HepG2 (cell line): ENCODE results near the gene STUB1. TPM values are rescaled to one million over a fixed set of nuclear protein-coding genes. Genes with fewer than 3 reads are reported as not detected.

Source experiments
- ATF3 ChIP-seq: sonication (generic); formaldehyde crosslinking; IDR thresholded peaks from 2 replicates; pipeline ENCODE4 v1.4.0; 2020; ENCODE audit warnings: missing genetic modification reagents
- CENPT ChIP-seq: sonication (generic); formaldehyde crosslinking; IDR thresholded peaks from 2 replicates; pipeline ENCODE4 v1.8.0; 2022; ENCODE audit warnings: low read depth, mild to moderate bottlenecking, moderate library complexity, missing genetic modification reagents
- HMG20A ChIP-seq: IDR thresholded peaks from 2 replicates; pipeline ENCODE4 v1.6.1; 2016; ENCODE audit warnings: borderline replicate concordance
- KLF9 ChIP-seq: IDR thresholded peaks from 2 replicates; pipeline ENCODE4 v1.6.1; 2016; ENCODE audit warnings: low read depth
- MED13 ChIP-seq: sonication (generic); formaldehyde crosslinking; IDR thresholded peaks from 2 replicates; pipeline ENCODE4 v1.5.0; 2020; ENCODE audit warnings: missing genetic modification reagents
- MIER2 ChIP-seq: IDR thresholded peaks from 2 replicates; pipeline ENCODE4 v1.6.1; 2016; ENCODE audit warnings: missing biosample characterization, missing genetic modification reagents
- NFIC ChIP-seq: IDR thresholded peaks from 2 replicates; pipeline ENCODE4 v1.6.1; 2012; ENCODE audit warnings: mild to moderate bottlenecking, low read length, inconsistent platforms
- PLRG1 ChIP-seq: fragments of 450-650 bp; conservative IDR thresholded peaks from 2 replicates; pipeline ENCODE4 v1.6.1; 2016
- SIX1 ChIP-seq: sonication (generic); formaldehyde crosslinking; IDR thresholded peaks from 2 replicates; pipeline ENCODE4 v1.4.0; 2020; ENCODE audit warnings: missing genetic modification reagents, borderline replicate concordance
- THAP8 ChIP-seq: sonication (generic); formaldehyde crosslinking; IDR thresholded peaks from 2 replicates; pipeline ENCODE4 v1.5.1; 2020; ENCODE audit warnings: missing genetic modification reagents, mild to moderate bottlenecking, borderline replicate concordance
- THYN1 ChIP-seq: sonication (generic); formaldehyde crosslinking; IDR thresholded peaks from 2 replicates; pipeline ENCODE4 v1.8.1; 2023; ENCODE audit warnings: low read depth, mild to moderate bottlenecking, moderate library complexity, missing genetic modification reagents, borderline replicate concordance
- ZBTB21 ChIP-seq: sonication (generic); formaldehyde crosslinking; IDR thresholded peaks from 2 replicates; pipeline ENCODE4 v1.4.0; 2020; ENCODE audit warnings: missing genetic modification reagents
- ZBTB33 ChIP-seq: sonication (generic); formaldehyde crosslinking; IDR thresholded peaks from 2 replicates; pipeline ENCODE4 v1.4.0; 2020; ENCODE audit warnings: missing genetic modification reagents
- ZKSCAN5 ChIP-seq: sonication (generic); formaldehyde crosslinking; IDR thresholded peaks from 2 replicates; pipeline ENCODE4 v1.5.1; 2020; ENCODE audit warnings: mild to moderate bottlenecking, missing genetic modification reagents
- ZNF251 ChIP-seq: sonication (generic); formaldehyde crosslinking; IDR thresholded peaks from 2 replicates; pipeline ENCODE4 v1.9.0; 2021; ENCODE audit warnings: mild to moderate bottlenecking, missing genetic modification reagents
- ZNF580 ChIP-seq: IDR thresholded peaks from 2 replicates; pipeline ENCODE4 v1.6.1; 2016; ENCODE audit warnings: low read depth, borderline replicate concordance
- ZNF691 ChIP-seq: sonication (generic); formaldehyde crosslinking; IDR thresholded peaks from 2 replicates; pipeline ENCODE4 v1.4.0; 2020; ENCODE audit warnings: missing genetic modification reagents, low read depth, mild to moderate bottlenecking, borderline replicate concordance
- ZNF770 ChIP-seq: sonication (generic); formaldehyde crosslinking; IDR thresholded peaks from 2 replicates; pipeline ENCODE4 v1.5.0; 2020; ENCODE audit warnings: mild to moderate bottlenecking, missing genetic modification reagents
- ZNF776 ChIP-seq: sonication (generic); formaldehyde crosslinking; IDR thresholded peaks from 2 replicates; pipeline ENCODE4 v1.4.0; 2020; ENCODE audit warnings: mild to moderate bottlenecking, missing genetic modification reagents
- ZNF841 ChIP-seq: sonication (generic); formaldehyde crosslinking; IDR thresholded peaks from 2 replicates; pipeline ENCODE4 v1.8.1; 2023; ENCODE audit warnings: missing genetic modification reagents, borderline replicate concordance
- ZNF850 ChIP-seq: sonication (generic); formaldehyde crosslinking; conservative IDR thresholded peaks from 2 replicates; pipeline ENCODE4 v1.9.0; 2021; ENCODE audit warnings: mild to moderate bottlenecking, missing genetic modification reagents
- polyA plus RNA-seq, 8 experiments: library from polyadenylated mRNA; depleted of rRNA in 3 of 8; stranded (reverse) in 7 of 8; unstranded in 1 of 8; fragments of >200 nt; fragmentation: Illumina TruSeq in 4 of 8; extraction: Trizol in 4 of 8; gene quantifications; 2 replicates each; pipeline versions ENCODE4 v1.2.1 to v1.2.3, GENCODE V29; 2011 to 2016; ENCODE audit warnings: low read depth in 4 of 8, missing spikeins in 1 of 8, mixed read lengths in 1 of 8; ENCODE audit not compliant: insufficient read depth in 1 of 8
- total RNA-seq, 5 experiments: library from RNA; depleted of rRNA; stranded (reverse); fragments of >200 nt; fragmentation: Illumina TruSeq; extraction: Trizol; gene quantifications; 2 replicates each; pipeline ENCODE4 v1.2.3, GENCODE V29; 2016; ENCODE audit warnings: low read depth in 1 of 5

STUB1 gene
- total and polyA plus RNA-seq, 2 of the 13 experiments (the other 11 are each of a cell fraction or from before 2014, with no cell fraction given) = 52.9 to 78.2 TPM

GRCh38 chr16:679814-680624 is at the start of gene STUB1 (continued):
- TF ChIP-seq ZKSCAN5 = no peak
- no peak for TF ChIP-seq ZNF850 (CRISPR knock-in tag)
- no peak for TF ChIP-seq SIX1 (CRISPR knock-in tag)
- TF ChIP-seq THAP8 (CRISPR knock-in tag) = 0 out of 2 replicates have a peak, but pooled peaks have one; percentile 43
- no peak for TF ChIP-seq ATF3
- no peak for TF ChIP-seq ZNF251 (CRISPR knock-in tag)
- TF ChIP-seq HMG20A (CRISPR knock-in tag) = no peak
- TF ChIP-seq ZNF691 = no peak
- no peak for TF ChIP-seq ZBTB21
- TF ChIP-seq MIER2 (CRISPR knock-in tag) = no peak
- no peak for TF ChIP-seq ZNF580 (CRISPR knock-in tag)
- no peak for TF ChIP-seq THYN1 (CRISPR knock-in tag)
- no peak; the same call in 1 of the 2 replicates for TF ChIP-seq ZNF776
- no peak for TF ChIP-seq PLRG1
- no peak for TF ChIP-seq ZNF770 (CRISPR knock-in tag)
- TF ChIP-seq NFIC = no peak
- TF ChIP-seq ZNF841 (CRISPR knock-in tag) = no peak
- TF ChIP-seq CENPT (CRISPR knock-in tag) = no peak
- TF ChIP-seq KLF9 = no peak
- no peak for TF ChIP-seq ZBTB33 (CRISPR knock-in tag)
- no peak for TF ChIP-seq MED13 (CRISPR knock-in tag)
